Retinal pigment epithelial cell (primary cell): ENCODE measurements around the gene OTC.

Experiments used
- DNase-seq: peaks from one replicate; pipeline ENCODE4 v3.0.0-alpha.2; 2010; ENCODE audit warnings: low read depth
- H3K4me3 ChIP-seq: 2 replicates; pipeline ENCODE4 v1.5.1; 2011; ENCODE audit warnings: mild to moderate bottlenecking, low read length, control low read depth, moderate library complexity
- CTCF ChIP-seq: conservative IDR thresholded peaks from 2 replicates; pipeline ENCODE4 v1.5.1; 2011; ENCODE audit warnings: low read depth, low read length, control low read depth, inconsistent platforms

OTC gene

DNA sequence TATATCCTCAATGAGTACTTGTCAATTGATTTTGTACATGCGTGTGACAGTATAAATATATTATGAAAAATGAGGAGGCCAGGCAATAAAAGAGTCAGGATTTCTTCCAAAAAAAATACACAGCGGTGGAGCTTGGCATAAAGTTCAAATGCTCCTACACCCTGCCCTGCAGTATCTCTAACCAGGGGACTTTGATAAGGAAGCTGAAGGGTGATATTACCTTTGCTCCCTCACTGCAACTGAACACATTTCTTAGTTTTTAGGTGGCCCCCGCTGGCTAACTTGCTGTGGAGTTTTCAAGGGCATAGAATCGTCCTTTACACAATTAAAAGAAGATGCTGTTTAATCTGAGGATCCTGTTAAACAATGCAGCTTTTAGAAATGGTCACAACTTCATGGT is at the start of gene OTC:
TSS of gene OTC (plus strand) at position 243 of the 400 bp plus-strand sequence. CDS start at position 336, 93 bp downstream.
- DNase-seq = no peak
- H3K4me3 ChIP-seq = no peak within 1 kb of the TSS
- no peak for TF ChIP-seq CTCF

- peak; percentile 43 for TF ChIP-seq CTCF
- DNase-seq = no peak
- no peak overlapping the region for H3K4me3 ChIP-seq
Observed at GRCh38 chrX:38304010-38304409, 48.4 kb upstream of the OTC start.

DNA sequence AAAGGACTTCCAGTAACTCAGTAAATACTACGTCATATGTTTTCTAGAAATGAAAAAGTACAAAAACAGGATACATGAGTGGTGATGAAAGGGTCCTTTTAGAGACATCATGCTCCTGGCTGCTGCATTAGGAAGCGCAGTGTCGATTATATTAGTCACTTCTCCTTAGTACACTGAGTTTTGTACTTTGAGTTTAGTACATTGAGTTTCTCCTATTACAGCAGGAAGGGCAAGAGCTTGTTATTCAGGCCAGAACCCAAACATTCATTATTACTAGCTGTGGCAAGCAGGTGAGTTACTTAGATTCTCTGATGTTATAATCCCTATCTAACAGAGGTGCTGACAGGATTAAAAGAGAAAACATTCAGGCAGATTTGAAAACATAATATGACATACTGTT is 46.4 kb upstream of the OTC start:
- H3K4me3 ChIP-seq = no peak overlapping the region
- TF ChIP-seq CTCF = no peak
- no peak for DNase-seq

- H3K4me3 ChIP-seq = no peak overlapping the region
- DNase-seq = no peak
- no peak for TF ChIP-seq CTCF
Observed at GRCh38 chrX:38311743-38312142, 40.7 kb upstream of the OTC start.

DNA sequence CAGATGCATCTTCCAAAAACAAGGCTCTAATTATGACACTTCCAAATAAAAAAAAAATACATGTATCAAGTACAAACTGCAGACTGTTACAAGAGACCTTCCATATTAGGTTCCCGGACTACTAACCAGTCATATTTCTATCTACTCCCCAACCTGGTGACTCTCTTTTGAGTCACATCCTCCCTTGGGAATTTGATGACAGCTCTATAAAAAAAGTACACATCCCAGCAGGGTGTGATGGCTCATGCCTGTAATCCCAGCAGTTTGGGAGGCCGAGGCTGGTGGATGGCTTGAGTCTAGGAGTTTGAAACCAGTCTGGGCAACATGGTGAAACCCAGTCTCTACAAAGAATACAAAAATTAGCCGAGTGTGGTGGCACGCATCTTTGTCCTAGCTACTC is 40.0 kb upstream of the OTC start:
- no peak for TF ChIP-seq CTCF
- DNase-seq = no peak
- no peak overlapping the region for H3K4me3 ChIP-seq

GRCh38 chrX:38313190-38313589 is 39.2 kb upstream of the OTC start:
- no peak overlapping the region for H3K4me3 ChIP-seq
- TF ChIP-seq CTCF = no peak
- DNase-seq = no peak

GRCh38 chrX:38315186-38315585 is 37.2 kb upstream of the OTC start:
- no peak overlapping the region for H3K4me3 ChIP-seq
- TF ChIP-seq CTCF = no peak
- no peak for DNase-seq
